GM18951 (cell line): Measurements from ENCODE around the gene SPDYE17.
"Not testable (repeated sequence)": the region's sequence is repeated elsewhere in the genome, so short reads cannot be mapped to it uniquely, and the experiment has no call there.

Source experiments
- POLR2A ChIP-seq: IDR thresholded peaks from 4 replicates; pipeline ENCODE4 v1.6.1; 2011; ENCODE audit warnings: mild to moderate bottlenecking; ENCODE audit not compliant: insufficient read length, insufficient read depth; ENCODE audit errors: extremely low read depth
- in situ Hi-C: fragments of 300-500 bp; cut with MboI; formaldehyde crosslinking; loops from one replicate; pipeline ENCODE4 v1.12.0; 2022; ENCODE audit warnings: low sequenced_read_pairs, mixed read lengths, inconsistent platforms; ENCODE audit not compliant: unreplicated experiment

SPDYE17 gene

DNA sequence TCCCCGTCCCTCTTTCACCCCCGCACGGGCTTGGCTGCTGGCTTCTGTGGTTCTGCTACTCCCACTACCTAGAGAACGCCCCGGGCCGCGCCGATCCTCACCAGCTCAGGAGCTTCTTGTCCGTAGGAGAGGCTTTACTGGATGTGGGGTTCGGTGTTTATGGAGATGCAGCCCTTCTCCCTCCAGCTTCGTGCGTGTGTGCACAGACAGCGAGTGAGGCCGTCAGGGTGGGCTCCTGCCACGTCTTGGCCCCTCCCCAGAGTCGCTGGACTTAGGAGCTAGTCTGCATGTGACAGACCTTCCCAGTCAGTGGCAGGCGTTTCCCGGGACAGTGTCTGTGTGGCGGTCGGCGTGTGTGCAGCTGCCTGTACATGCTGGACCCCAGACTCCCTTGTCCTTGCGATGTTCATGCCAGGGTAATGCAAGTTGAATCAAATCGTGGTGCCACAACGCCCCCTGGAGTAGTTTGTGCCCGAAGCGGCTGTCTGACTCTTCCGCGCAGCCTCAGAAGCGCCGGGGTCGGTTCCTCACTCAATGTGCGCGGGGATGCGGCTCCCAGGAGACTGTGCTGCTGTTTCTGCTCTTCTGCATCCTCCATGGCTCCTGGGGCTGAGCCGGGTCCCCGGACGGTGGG is 32.6 kb downstream of the SPDYE17 start:
- in situ Hi-C loops = loop anchor here (10.0 kb wide), 1 partner anchor 495 kb away; no protein-coding TSS in a partner anchor

GRCh38 chr7:76998764-76999450 is 33.3 kb downstream of the SPDYE17 start:
- in situ Hi-C loops = not testable (repeated sequence)

DNA sequence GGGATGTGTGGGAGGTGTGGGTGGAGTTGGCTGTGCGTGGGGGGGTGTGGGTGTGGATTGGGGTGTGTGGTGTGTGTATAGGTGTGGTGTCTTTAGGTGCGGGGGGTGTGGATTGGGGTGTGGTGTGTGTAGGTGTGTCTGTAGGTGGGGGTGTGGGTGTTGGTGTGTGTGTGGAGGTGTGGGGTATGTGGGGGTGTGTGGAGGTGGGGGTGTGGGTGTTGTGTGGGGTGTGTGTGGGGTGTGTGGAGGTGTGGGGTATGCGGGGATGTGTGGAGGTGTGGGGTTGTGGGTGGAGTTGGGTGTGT is 33.9 kb downstream of the SPDYE17 start:
- in situ Hi-C loops = no loop called here
- no peak for TF ChIP-seq POLR2A

GRCh38 chr7:76997381-76998284 is 34.5 kb downstream of the SPDYE17 start:
- in situ Hi-C loops = no loop called here
- TF ChIP-seq POLR2A = no peak

DNA sequence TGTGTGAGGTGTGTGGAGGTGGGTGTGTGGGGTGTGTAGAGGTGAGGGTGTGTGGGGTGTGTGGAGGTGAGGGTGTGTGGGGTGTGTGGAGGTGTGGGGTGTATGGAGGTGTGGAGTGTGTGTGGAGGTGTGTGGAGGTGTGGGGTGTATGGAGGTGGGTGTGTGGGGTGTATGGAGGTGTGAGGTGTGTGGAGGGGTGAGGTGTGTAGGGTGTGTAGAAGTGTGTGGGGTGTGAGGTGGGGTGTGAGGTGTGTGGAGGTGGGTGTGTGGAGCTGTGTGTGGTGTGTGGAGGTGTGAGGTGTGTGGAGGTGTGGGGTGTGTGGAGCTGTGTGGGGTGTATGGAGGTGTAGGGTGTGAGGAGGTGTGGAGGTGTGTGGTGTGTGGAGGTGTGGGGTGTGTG is 35.2 kb downstream of the SPDYE17 start:
- in situ Hi-C loops = not testable (repeated sequence)

DNA sequence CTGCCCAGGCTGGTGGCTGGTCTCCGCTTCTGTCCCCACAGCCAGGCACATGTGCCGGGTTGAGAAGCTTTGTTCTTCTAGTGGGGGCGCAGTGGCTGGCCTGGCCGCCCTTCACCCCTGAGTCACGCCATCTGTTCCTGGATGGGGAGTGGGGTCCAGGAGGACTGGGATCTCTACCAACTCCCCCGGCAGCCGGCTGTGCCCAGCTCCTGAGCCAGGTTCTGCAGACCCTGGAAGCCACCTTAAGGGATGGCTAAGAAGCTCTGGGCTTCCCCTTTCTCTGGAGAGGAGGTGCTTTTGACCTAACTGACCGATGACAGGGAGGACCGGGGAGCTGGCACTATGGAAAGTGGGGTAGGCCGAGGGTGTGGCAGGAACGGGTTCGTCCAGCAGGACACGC is 37.9 kb downstream of the SPDYE17 start:
- in situ Hi-C loops = not testable (repeated sequence)

DNA sequence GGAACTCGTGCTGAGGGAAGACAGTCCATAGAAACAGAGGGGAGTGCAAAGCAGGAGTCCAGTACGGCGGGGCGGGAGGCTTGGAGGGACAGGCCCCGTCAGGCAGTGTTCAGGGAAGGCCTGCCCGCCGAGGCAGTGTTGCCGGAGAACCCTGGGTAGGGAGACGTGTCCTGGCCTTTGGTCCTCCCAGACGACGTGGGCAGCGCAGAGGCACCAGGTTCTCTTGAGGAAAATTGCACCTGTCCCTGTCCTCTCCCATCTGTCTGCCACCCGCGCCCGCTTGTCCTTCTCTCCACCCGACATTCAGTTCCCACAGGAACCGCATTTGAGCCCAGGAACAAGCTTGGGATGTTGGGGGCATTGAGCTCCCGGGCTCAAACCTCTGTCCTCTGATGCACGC is 38.3 kb downstream of the SPDYE17 start:
- in situ Hi-C loops = not testable (repeated sequence)

- in situ Hi-C loops = not testable (repeated sequence)
Measured at GRCh38 chr7:76992871-76993270, 39.3 kb downstream of the SPDYE17 start.

DNA sequence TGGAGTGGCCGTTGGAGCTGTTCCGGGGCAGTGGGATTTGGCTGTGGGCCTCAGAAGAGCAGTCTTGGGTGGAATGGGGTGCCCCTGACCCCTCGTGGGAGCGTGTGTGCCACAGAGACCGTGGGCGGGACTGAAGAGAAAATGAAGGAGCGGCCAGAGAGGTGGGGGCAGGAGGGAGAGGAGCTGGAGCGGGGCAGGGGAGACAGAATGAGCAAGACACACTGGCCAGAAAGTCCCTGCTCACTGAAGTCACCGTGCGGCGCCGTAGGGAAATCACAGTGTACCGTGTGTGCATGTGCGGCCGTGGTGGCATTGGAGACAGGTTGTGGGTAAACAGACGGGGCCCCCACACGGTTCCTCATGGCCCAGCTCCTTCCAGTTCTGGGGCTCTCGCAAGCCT is 40.0 kb downstream of the SPDYE17 start:
- in situ Hi-C loops = not testable (repeated sequence)

GRCh38 chr7:76990202-76990601 is 42.0 kb downstream of the SPDYE17 start:
- in situ Hi-C loops = not testable (repeated sequence)

GRCh38 chr7:76985924-76986717 is 46.0 kb downstream of the SPDYE17 start:
- in situ Hi-C loops = not testable (repeated sequence)

DNA sequence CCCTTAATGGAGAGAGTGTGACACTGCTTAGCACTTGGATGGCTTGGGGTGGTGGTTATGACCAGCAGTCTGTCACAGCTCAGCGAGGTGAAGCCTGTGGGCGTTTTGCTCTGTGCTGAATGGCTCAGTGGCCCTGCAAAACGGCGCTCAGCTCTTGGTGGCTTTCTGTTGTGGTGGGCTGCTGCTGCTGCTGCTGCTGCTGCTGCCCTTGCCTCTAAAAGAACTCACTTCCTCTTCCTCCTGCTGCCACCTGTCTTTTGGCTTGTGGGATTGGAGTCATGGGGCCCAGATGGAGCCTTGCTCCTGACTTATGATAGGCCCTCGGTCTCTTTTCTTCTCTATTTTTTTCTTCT is 47.4 kb downstream of the SPDYE17 start:
- in situ Hi-C loops = not testable (repeated sequence)

GRCh38 chr7:76983937-76984783 is 48.0 kb downstream of the SPDYE17 start:
- in situ Hi-C loops = not testable (repeated sequence)

DNA sequence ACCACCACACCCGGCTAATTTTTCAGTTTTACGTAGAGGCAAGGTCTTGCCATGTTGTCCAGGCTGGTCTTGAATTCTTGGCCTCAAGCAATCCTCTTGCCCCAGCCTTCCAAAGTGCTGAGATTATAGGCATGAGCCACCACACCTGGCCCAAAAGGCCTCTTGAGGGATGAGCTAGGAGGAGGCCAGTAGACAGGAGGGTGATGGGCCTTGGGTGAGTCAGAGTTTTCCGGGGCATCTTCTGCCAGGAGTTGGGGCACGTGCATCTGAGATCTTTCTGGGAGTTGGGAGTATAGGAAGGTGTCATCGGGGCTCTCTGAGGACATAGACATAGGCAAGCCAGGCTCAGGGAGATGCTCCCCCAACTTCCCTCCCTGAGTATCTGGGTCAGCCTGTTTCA is 48.8 kb downstream of the SPDYE17 start:
- in situ Hi-C loops = not testable (repeated sequence)

- in situ Hi-C loops = not testable (repeated sequence)
Measured at GRCh38 chr7:76982501-76982900, 49.7 kb downstream of the SPDYE17 start.

GRCh38 chr7:76981187-76981970 is 50.8 kb downstream of the SPDYE17 start:
- in situ Hi-C loops = not testable (repeated sequence)

- in situ Hi-C loops = not testable (repeated sequence)
Measured at GRCh38 chr7:76980576-76980975, 51.6 kb downstream of the SPDYE17 start.

DNA sequence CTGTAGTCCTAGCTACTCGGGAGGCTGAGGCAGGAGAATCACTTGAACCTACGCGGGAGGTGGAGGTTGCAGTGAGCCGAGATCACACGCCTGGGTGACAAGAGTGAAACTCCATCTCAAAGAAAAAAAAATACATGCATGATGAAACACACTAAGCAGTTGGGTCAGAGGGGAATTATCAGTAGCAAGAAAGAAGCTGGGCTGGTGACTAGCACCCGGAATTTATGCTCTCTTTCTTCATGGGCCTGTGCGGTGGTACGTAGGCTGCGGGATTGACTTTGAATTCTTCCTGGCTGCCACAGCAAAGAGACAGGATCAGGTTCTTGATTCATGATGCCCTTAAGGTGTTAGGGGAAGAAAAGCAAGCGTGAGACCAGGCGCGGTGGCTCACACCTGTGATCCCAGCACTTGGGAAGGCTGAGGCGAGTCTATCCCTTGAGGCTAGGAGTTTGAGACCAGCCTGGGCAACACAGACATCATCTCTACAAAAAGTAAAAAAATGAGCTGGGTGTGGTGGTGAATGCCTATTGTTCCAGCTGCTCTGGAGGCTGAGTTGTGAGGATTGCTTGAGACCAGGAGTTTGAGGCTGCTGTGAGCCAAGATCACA is 54.3 kb downstream of the SPDYE17 start:
- in situ Hi-C loops = not testable (repeated sequence)
